Testis (tissue), 3 donors: ENCODE results near the gene ABCA8. TPM values are rescaled to one million over a fixed set of nuclear protein-coding genes. Genes with fewer than 3 reads are reported as not detected.

ENCODE experiments used
- DNase-seq: peaks from one replicate; pipeline ENCODE4 v3.0.0-alpha.2; 2019
- H3K27ac ChIP-seq, 2 donors: fragments of 200-600 bp; sonication (generic); one replicate each; pipeline ENCODE4 v1.5.1; 2019
- H3K27me3 ChIP-seq: fragments of 200-600 bp; sonication (generic); one replicate; pipeline ENCODE4 v1.5.1; 2019
- H3K36me3 ChIP-seq: fragments of 200-600 bp; sonication (generic); one replicate; pipeline ENCODE4 v1.5.1; 2017; ENCODE audit warnings: low read depth; ENCODE audit errors: missing control alignments
- H3K4me1 ChIP-seq: fragments of 200-600 bp; sonication (generic); one replicate; pipeline ENCODE4 v1.5.1; 2019
- H3K4me3 ChIP-seq, 2 donors: fragments of 200-600 bp; sonication (generic); one replicate each; pipeline ENCODE4 v1.5.1; 2017 to 2019
- H3K9me3 ChIP-seq: fragments of 200-600 bp; sonication (generic); one replicate; pipeline ENCODE4 v1.5.1; 2017
- CTCF ChIP-seq, 3 experiments: fragments of 450-650 bp in 2 of 3; fragments of 200-600 bp in 1 of 3; sonication (generic) in 1 of 3; IDR thresholded peaks; one replicate each; pipeline ENCODE4 v1.5.1; 2016 to 2019; ENCODE audit warnings: antibody characterized with exemption in 3 of 3, mild to moderate bottlenecking in 2 of 3, moderate library complexity in 1 of 3
- POLR2A ChIP-seq: fragments of 450-650 bp; IDR thresholded peaks from one replicate; pipeline ENCODE4 v1.6.1; 2017; ENCODE audit warnings: antibody characterized with exemption, mild to moderate bottlenecking, moderate library complexity
- WGBS, 2 donors: methylation state at CpG; one replicate each; pipeline ENCODE4 v1.1.5; 2018; 5-methylcytosine and 5-hydroxymethylcytosine counted together
- intact Hi-C: fragments of 100-400 bp; cut with DNase I; formaldehyde crosslinking; loops from one replicate; pipeline ENCODE4 v1.15.1; 2023; ENCODE audit warnings: low total_unique reads
- polyA plus RNA-seq: library from polyadenylated mRNA; stranded (reverse); fragments of 350-450 nt; fragmentation: Illumina TruSeq; extraction: RNeasy Lipid Tissue Mini Kit (QIAGEN cat#74804); gene quantifications from one replicate; pipeline ENCODE4 v1.2.3, GENCODE V29; 2014; ENCODE audit warnings: low read depth, low replicate concordance; ENCODE audit not compliant: insufficient read depth
- total RNA-seq, 2 donors: library from RNA; depleted of rRNA; stranded (reverse); fragments of >200 nt; gene quantifications; one replicate each; pipeline ENCODE4 v1.2.3, GENCODE V29; 2016

ABCA8 gene
- total and polyA plus RNA-seq, 3 donors from 2014 or later = 45.6 to 249 (median 188) TPM

GRCh38 chr17:68867759-68868516, 87.3 kb downstream of the ABCA8 start:
- H3K9me3 ChIP-seq = no peaks in the 10 kb centered on the region
- DNase-seq = no peak
- no peak overlapping the region for H3K27ac ChIP-seq
- H3K4me3 ChIP-seq = no peak overlapping the region
- H3K4me1 ChIP-seq = peaks cover 9% of the 10 kb centered on the region
- H3K27me3 ChIP-seq = no peaks in the 10 kb centered on the region
- TF ChIP-seq POLR2A (no peak), CTCF (IDR thresholded peaks at IDR 0.05) (no peak)
- H3K36me3 ChIP-seq = no peaks in the 10 kb centered on the region
- intact Hi-C loops = no loop called here
- 57 to 66% methylated on average over 7 of the region's 7 CpGs for WGBS, 2 donors

DNA sequence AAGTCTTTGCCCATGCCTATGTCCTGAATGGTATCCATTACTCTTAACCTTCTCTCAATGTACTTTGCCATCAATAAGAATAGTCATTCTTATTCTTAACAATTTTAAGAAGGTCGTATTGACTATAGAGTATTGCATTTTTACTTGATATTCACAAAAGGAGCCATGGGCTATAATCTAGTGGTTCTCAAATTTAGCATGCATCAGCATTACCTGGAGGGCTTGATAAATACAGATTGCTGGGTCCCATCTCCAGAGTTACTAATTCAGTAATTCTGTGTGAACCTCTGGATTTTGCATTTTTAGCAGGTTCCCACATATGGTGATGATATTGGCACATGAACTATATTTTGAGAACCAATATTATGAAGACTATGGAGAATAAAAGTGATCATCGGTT, 89.6 kb downstream of the ABCA8 start:
- TF ChIP-seq POLR2A (no peak), CTCF (IDR thresholded peaks at IDR 0.05) (no peak)
- WGBS, 2 donors = 91 to 94% methylated on average over 2 of the region's 2 CpGs
- H3K4me3 ChIP-seq = no peak overlapping the region

GRCh38 chr17:68863091-68863652, 92.0 kb downstream of the ABCA8 start:
- no peak for DNase-seq
- no peaks in the 10 kb centered on the region for H3K36me3 ChIP-seq
- H3K9me3 ChIP-seq = no peaks in the 10 kb centered on the region
- no peaks in the 10 kb centered on the region for H3K27me3 ChIP-seq
- no peaks in the 10 kb centered on the region for H3K4me1 ChIP-seq
- intact Hi-C loops = no loop called here
- no peak overlapping the region for H3K27ac ChIP-seq
- 95 to 96% methylated on average over 1 of the region's 1 CpG for WGBS, 2 donors
- no peak overlapping the region for H3K4me3 ChIP-seq
- TF ChIP-seq POLR2A = no peak
- TF ChIP-seq CTCF (IDR thresholded peaks at IDR 0.05) = peak in 1 of 3 experiments; percentile 40

More for the DNA sequence above, 89.6 kb downstream of the ABCA8 start:
- Histone ChIP-seq H3K9me3 (no peaks in the 10 kb centered on the region), H3K27me3 (no peaks in the 10 kb centered on the region), H3K4me1 (peaks cover 9% of the 10 kb centered on the region), H3K27ac (no peak overlapping the region), H3K36me3 (no peaks in the 10 kb centered on the region)
- no peak for DNase-seq
- intact Hi-C loops = no loop called here

DNA sequence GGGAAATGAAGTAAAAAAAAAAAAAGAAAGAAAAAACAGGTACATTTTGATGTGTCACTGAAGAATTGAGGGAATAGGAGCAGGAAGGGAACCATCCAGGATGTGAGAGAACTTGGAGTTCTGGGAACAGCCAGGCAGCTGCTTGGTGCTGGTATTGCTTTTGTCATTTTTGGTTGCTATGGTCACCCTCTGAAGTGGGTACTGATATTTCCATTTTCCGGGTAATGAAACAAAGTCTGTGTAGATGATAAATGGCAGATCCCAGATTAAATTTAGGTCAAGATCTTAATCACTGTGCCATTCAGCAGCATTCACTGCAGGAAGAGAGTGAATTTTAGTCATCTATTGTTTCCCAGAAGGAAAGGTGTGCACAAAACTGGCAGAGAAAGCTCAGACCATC, 93.6 kb downstream of the ABCA8 start:
- no peak overlapping the region for H3K27ac ChIP-seq
- H3K9me3 ChIP-seq = no peaks in the 10 kb centered on the region
- TF ChIP-seq POLR2A (no peak), CTCF (IDR thresholded peaks at IDR 0.05) (no peak)
- no peak for DNase-seq
- intact Hi-C loops = no loop called here
- 41 to 60% methylated on average over 1 of the region's 1 CpG for WGBS, 2 donors
- H3K4me1 ChIP-seq = no peaks in the 10 kb centered on the region
- H3K36me3 ChIP-seq = no peaks in the 10 kb centered on the region
- no peak overlapping the region for H3K4me3 ChIP-seq
- H3K27me3 ChIP-seq = no peaks in the 10 kb centered on the region
